ENCODE results near the gene FBXO31.
A peak's percentile ranks its signal among the peaks of the same experiment; 100 is the strongest.

FBXO31 gene

DNA sequence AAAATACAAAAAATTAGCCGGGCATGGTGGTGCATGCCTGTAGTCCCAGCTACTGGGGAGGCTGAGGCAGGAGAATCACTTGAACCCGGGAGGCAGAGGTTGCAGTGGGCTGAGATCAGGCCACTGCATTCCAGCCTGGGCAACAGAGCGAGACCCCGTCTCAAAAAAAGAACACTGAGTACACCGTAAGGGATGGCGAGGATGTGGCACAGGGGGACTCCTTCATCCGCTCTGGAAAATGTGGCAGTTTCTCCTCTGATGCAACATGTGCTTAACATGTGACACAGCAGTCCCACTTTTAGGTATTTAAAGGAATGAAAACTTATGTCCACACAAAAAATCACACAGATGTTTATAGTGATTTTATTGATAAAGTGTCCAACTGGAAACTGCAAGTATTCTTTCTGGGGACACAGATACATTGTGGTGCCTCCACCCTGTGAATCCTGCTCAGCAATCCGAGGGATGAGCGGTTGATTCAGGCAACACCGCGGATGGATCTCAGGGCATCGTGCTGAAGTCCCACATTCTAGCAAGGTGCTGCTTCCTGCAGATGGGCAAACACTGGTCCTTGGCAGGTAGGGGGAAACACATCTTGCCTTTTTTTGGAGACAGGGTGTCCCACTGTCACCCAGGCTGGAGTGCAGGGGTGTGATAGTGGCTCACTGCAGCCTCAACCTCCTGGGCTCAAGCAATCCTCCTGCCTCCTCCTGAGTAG lies 62.9 kb downstream of the FBXO31 start:
- DNase-seq (ENCODE audit: low read depth) = no peak
- TF ChIP-seq, protein P1, sequence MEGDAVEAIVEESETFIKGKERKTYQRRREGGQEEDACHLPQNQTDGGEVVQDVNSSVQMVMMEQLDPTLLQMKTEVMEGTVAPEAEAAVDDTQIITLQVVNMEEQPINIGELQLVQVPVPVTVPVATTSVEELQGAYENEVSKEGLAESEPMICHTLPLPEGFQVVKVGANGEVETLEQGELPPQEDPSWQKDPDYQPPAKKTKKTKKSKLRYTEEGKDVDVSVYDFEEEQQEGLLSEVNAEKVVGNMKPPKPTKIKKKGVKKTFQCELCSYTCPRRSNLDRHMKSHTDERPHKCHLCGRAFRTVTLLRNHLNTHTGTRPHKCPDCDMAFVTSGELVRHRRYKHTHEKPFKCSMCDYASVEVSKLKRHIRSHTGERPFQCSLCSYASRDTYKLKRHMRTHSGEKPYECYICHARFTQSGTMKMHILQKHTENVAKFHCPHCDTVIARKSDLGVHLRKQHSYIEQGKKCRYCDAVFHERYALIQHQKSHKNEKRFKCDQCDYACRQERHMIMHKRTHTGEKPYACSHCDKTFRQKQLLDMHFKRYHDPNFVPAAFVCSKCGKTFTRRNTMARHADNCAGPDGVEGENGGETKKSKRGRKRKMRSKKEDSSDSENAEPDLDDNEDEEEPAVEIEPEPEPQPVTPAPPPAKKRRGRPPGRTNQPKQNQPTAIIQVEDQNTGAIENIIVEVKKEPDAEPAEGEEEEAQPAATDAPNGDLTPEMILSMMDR (IDR thresholded peaks at IDR 0.05; ENCODE audit: insufficient read depth, low read depth, low read length, missing control alignments) = no peak

GRCh38 chr16:87319997-87320491 lies 63.5 kb downstream of the FBXO31 start:
- no peak overlapping the region for H3K4me3 ChIP-seq (ENCODE audit: low read length)
- no peak for DNase-seq (ENCODE audit: low read depth)
- TF ChIP-seq, protein P1 (IDR thresholded peaks at IDR 0.05; ENCODE audit: insufficient read depth, low read depth, low read length, missing control alignments) = no peak

More for the DNA sequence above, 62.9 kb downstream of the FBXO31 start:
- H3K4me3 ChIP-seq (ENCODE audit: low read length) = no peak overlapping the region

DNA sequence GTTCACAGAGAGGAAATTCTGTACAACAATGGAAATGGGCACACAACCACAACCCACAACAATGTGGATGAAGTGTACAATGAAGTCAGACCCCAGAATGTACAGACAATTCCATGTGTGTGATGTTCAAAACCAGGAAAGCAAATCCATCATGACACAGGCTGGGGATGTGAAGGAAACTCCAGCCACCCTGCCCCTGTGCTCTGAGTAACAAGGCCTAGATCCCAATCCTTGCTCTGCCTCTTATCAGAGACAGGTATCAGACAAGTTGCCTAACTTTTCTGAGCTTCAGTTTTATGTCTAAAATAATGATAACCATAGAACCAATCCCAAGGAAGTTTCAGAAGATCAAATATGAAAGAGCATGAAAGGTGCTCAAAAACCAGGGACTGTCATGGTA lies 64.6 kb downstream of the FBXO31 start:
- no peak overlapping the region for H3K4me3 ChIP-seq (ENCODE audit: low read length)
- TF ChIP-seq, protein P1 (IDR thresholded peaks at IDR 0.05; ENCODE audit: insufficient read depth, low read depth, low read length, missing control alignments) = no peak
- DNase-seq (ENCODE audit: low read depth) = no peak

GRCh38 chr16:87317750-87318644 lies 65.6 kb downstream of the FBXO31 start:
- H3K4me3 ChIP-seq (ENCODE audit: low read length) = peak overlapping the region; percentile 96
- DNase-seq (ENCODE audit: low read depth) = peak; percentile 48
- TF ChIP-seq, protein P1 (IDR thresholded peaks at IDR 0.05; ENCODE audit: insufficient read depth, low read depth, low read length, missing control alignments) = no peak

GRCh38 chr16:87316923-87317749 lies 66.4 kb downstream of the FBXO31 start, which contains the start of gene C16orf95:
TSS of gene C16orf95 (minus strand) at chr16:87317392. CDS start at chr16:87317242, 150 bp downstream.
- H3K4me3 ChIP-seq (ENCODE audit: low read length) = peak within 1 kb of the TSS; percentile 96
- TF ChIP-seq, protein P1 (IDR thresholded peaks at IDR 0.05; ENCODE audit: insufficient read depth, low read depth, low read length, missing control alignments) = peak; percentile 56
- DNase-seq (ENCODE audit: low read depth) = peak; percentile 95

GRCh38 chr16:87316450-87316922 lies 67.1 kb downstream of the FBXO31 start:
- DNase-seq (ENCODE audit: low read depth) = no peak
- peak overlapping the region; percentile 96 for H3K4me3 ChIP-seq (ENCODE audit: low read length)
- TF ChIP-seq, protein P1 (IDR thresholded peaks at IDR 0.05; ENCODE audit: insufficient read depth, low read depth, low read length, missing control alignments) = no peak
